Endodermal cell (in vitro differentiated cells): ENCODE measurements around the gene CARNS1. TPM values are rescaled to one million over a fixed set of nuclear protein-coding genes. Genes with fewer than 3 reads are reported as not detected.
A peak's percentile ranks its signal among the peaks of the same experiment; 100 is the strongest.

Experiments
- DNase-seq: peaks from one replicate; pipeline ENCODE4 v3.0.0-alpha.2; 2017
- H3K27ac ChIP-seq: 2 replicates; pipeline ENCODE4 v1.5.1; 2013; ENCODE audit warnings: mild to moderate bottlenecking, low read depth, low read length, moderate library complexity
- H3K27me3 ChIP-seq: 2 replicates; pipeline ENCODE4 v1.6.1; 2013; ENCODE audit warnings: mild to moderate bottlenecking, low read length, moderate library complexity; ENCODE audit not compliant: insufficient read depth, control insufficient read depth, poor library complexity, severe bottlenecking
- H3K36me3 ChIP-seq: 2 replicates; pipeline ENCODE4 v1.7.0; 2013; ENCODE audit warnings: mild to moderate bottlenecking, low read length, moderate library complexity; ENCODE audit not compliant: control insufficient read depth, insufficient read depth
- H3K4me1 ChIP-seq: one replicate; pipeline ENCODE4 v1.7.0; 2013; ENCODE audit warnings: low read length; ENCODE audit not compliant: control insufficient read depth, insufficient read depth
- H3K4me3 ChIP-seq: 2 replicates; pipeline ENCODE4 v1.5.1; 2013; ENCODE audit warnings: mild to moderate bottlenecking, low read length, moderate library complexity
- H3K9ac ChIP-seq: 2 replicates; pipeline ENCODE4 v1.6.1; 2013; ENCODE audit warnings: mild to moderate bottlenecking, low read length, moderate library complexity; ENCODE audit not compliant: poor library complexity, severe bottlenecking; ENCODE audit errors: extremely low read depth
- H3K9me3 ChIP-seq: 2 replicates; pipeline ENCODE4 v1.6.1; 2013; ENCODE audit warnings: mild to moderate bottlenecking, low read length, moderate library complexity; ENCODE audit not compliant: control insufficient read depth
- H3K27ac Mint-ChIP-seq: 2 replicates; pipeline ENCODE4 v1.8.0; 2020; ENCODE audit warnings: mixed read lengths
- H3K27me3 Mint-ChIP-seq: 2 replicates; pipeline ENCODE4 v1.8.0; 2021; ENCODE audit warnings: mild to moderate bottlenecking, mixed read lengths; ENCODE audit not compliant: insufficient read depth
- H3K36me3 Mint-ChIP-seq: 2 replicates; pipeline ENCODE4 v1.8.0; 2020; ENCODE audit warnings: low read depth, mixed read lengths
- H3K4me1 Mint-ChIP-seq: 2 replicates; pipeline ENCODE4 v1.8.0; 2020; ENCODE audit warnings: mixed read lengths
- H3K4me3 Mint-ChIP-seq: 2 replicates; pipeline ENCODE4 v1.8.0; 2020; ENCODE audit warnings: mild to moderate bottlenecking, moderate library complexity, mixed read lengths
- H3K9me3 Mint-ChIP-seq: 2 replicates; pipeline ENCODE4 v1.8.0; 2020; ENCODE audit warnings: mild to moderate bottlenecking, mixed read lengths
- CTCF ChIP-seq: fragments of 200-600 bp; sonication (generic); conservative IDR thresholded peaks from 2 replicates; pipeline ENCODE4 v1.5.0; 2021; ENCODE audit warnings: antibody characterized with exemption, mild to moderate bottlenecking
- WGBS, 2 experiments: methylation state at CpG; one replicate each; pipeline versions ENCODE4 v1.1.5 to v1.1.7; 2013; ENCODE audit warnings: missing lambda C conversion rate in 2 of 2, mixed read lengths in 1 of 2; ENCODE audit not compliant: insufficient coverage in 1 of 2, insufficient read length in 1 of 2; 5-methylcytosine and 5-hydroxymethylcytosine counted together
- total RNA-seq, 2 donors: library from RNA; stranded (reverse); fragmentation: NEBNext Ultra II Directional in 1 of 2; extraction: Animal tissue kit (Norgen Biotek cat#: 25700) in 1 of 2; gene quantifications; 2 replicates in 1 of 2; 3 replicates in 1 of 2; pipeline ENCODE4 v1.2.1, GENCODE V29; 2021

CARNS1 gene
- total RNA-seq, 2 donors from 2014 or later, result 1.6 to 2.2 TPM

- H3K9me3 Mint-ChIP-seq, result no peaks in the 10 kb centered on the region
- DNase-seq, result no peak
- 74 to 90% methylated on average over 3 to 15 of the region's 15 CpGs for WGBS, 2 experiments
- Histone ChIP-seq H3K27ac (no peak overlapping the region), H3K4me1 (peaks cover 14% of the 10 kb centered on the region), H3K4me3 (no peak overlapping the region), H3K9me3 (no peaks in the 10 kb centered on the region), H3K36me3 (no peaks in the 10 kb centered on the region), H3K9ac (no peak overlapping the region), H3K27me3 (peaks cover 8% of the 10 kb centered on the region)
- H3K4me3 Mint-ChIP-seq, result no peak overlapping the region
- TF ChIP-seq CTCF, result no peak
- no peaks in the 10 kb centered on the region for H3K36me3 Mint-ChIP-seq
- H3K4me1 Mint-ChIP-seq, result peaks cover 11% of the 10 kb centered on the region
- peaks cover 29% of the 10 kb centered on the region for H3K27me3 Mint-ChIP-seq
- no peak overlapping the region for H3K27ac Mint-ChIP-seq
These were observed 5.1 kb upstream of the CARNS1 start for GRCh38 chr11:67410369-67410831.

- TF ChIP-seq CTCF, result no peak
- H3K36me3 Mint-ChIP-seq, result no peaks in the 10 kb centered on the region
- Histone ChIP-seq H3K36me3 (no peaks in the 10 kb centered on the region), H3K27me3 (peaks cover 8% of the 10 kb centered on the region), H3K4me1 (peaks cover 14% of the 10 kb centered on the region), H3K4me3 (no peak overlapping the region), H3K27ac (no peak overlapping the region), H3K9me3 (no peaks in the 10 kb centered on the region), H3K9ac (no peak overlapping the region)
- peak overlapping the region; percentile 26 for H3K27ac Mint-ChIP-seq
- DNase-seq, result peak; percentile 59
- H3K27me3 Mint-ChIP-seq, result peaks cover 30% of the 10 kb centered on the region
- WGBS, 2 experiments, result 71 to 83% methylated on average over 8 to 17 of the region's 17 CpGs
- H3K9me3 Mint-ChIP-seq, result no peaks in the 10 kb centered on the region
- H3K4me3 Mint-ChIP-seq, result no peak overlapping the region
- H3K4me1 Mint-ChIP-seq, result peaks cover 14% of the 10 kb centered on the region
These were observed 4.3 kb upstream of the CARNS1 start for GRCh38 chr11:67410984-67411784.

- Mint-ChIP-seq H3K4me1 (peaks cover 20% of the 10 kb centered on the region), H3K9me3 (no peaks in the 10 kb centered on the region), H3K27me3 (peaks cover 30% of the 10 kb centered on the region), H3K36me3 (no peaks in the 10 kb centered on the region), H3K27ac (no peak overlapping the region), H3K4me3 (no peak overlapping the region)
- WGBS, 2 experiments, result 61 to 88% methylated on average over 2 to 7 of the region's 7 CpGs
- peaks cover 14% of the 10 kb centered on the region for H3K4me1 ChIP-seq
- no peak overlapping the region for H3K27ac ChIP-seq
- no peak overlapping the region for H3K4me3 ChIP-seq
- H3K9ac ChIP-seq, result no peak overlapping the region
- no peaks in the 10 kb centered on the region for H3K36me3 ChIP-seq
- DNase-seq, result no peak
- no peaks in the 10 kb centered on the region for H3K9me3 ChIP-seq
- peaks cover 8% of the 10 kb centered on the region for H3K27me3 ChIP-seq
- no peak for TF ChIP-seq CTCF
These were observed 3.7 kb upstream of the CARNS1 start for GRCh38 chr11:67411785-67412152.
